Activated CD8-positive, alpha-beta memory T cell treated with anti-CD3 and anti-CD28 coated beads, Interleukin-2, amount 50 U/mL, for 24 hours (primary cell): Measurements from ENCODE around the gene ZDHHC14.

Experiments
- DNase-seq: peaks from one replicate; pipeline ENCODE4 v3.0.0-alpha.2; 2020; ENCODE audit errors: extremely low read depth

The ZDHHC14 gene

DNA sequence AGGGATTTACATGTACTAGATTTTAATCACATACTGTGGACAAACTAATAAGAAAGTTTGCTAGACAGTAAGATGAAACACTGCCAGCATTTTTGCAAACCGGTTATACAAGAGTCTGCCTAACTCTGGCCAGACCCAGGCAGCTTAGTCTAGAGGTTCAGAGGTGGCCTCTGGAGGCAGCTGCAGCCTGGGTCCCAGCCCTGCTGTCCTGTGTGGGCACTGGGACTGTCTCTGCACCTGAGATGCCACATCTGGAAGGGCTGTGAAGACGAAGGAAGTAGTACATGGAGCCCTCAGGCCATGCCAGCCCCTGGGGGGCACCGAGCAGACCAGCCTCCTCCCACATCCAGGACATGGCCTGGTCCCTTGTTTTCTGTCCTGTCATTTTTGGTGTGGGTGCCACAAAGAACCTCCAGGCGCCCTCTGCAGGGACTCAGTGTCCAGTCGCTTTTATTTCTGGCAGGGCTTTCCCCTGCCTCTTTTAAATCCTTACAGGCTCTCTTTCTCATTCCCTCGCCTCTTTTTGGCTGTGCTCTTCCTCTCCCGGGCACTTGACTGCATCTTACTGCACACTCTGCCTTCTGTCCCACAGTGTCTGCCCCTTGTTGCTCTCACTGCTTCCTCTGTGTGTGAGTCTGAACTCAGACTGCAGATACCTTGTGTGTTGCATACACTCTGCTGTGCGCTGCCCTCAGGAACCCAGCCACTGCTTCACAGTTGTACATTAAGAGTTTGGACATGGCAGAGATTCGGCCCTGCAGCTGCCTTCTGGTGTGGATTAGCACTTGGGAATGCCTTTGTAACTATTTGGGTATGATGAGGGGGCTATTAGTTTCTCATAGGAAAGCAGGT lies 216.7 kb downstream of the ZDHHC14 start:
- DNase-seq = no peak

DNA sequence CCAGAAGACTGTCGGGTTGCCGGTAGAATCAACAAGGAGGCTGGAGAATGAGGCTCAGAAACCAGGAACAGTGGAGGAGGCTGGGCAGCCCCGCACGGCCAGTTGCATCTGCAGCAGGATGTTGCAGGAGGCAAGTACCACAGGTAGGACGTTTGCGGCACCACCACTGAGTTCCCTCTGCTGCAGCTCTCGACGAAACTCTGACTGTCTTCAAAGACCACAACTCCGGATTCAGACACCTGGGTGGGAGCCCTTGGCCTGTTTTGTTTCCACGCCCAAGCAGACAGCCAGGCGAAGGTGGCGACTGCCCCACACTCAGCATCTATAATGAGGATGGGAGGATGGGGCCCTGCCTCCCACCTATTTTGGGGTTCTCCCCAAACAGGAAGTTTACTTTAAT lies 218.2 kb downstream of the ZDHHC14 start:
- no peak for DNase-seq

DNA sequence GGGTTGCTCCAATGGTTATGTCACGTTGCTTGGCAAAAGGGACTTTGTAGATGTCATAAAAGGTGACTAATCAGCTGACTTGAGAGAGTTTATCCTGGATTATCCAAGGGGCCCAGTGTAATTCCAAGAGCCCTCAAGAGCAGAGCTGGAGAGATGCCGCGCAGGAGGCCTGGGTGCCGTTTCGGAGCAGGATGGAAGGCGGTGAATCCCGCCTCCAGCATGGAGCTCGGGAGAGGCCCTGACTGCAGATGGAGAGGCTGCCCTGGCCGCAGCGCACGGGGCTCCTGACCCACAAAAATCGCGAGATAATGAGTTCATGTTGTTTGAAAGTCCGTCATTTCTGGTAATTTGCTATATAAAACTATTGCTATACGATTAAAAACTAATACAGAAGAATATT lies 219.8 kb downstream of the ZDHHC14 start:
- DNase-seq = no peak

- no peak for DNase-seq
Observed at GRCh38 chr6:157602521-157603295, 221.7 kb downstream of the ZDHHC14 start.

GRCh38 chr6:157603314-157603940 lies 222.4 kb downstream of the ZDHHC14 start:
- DNase-seq = no peak

DNA sequence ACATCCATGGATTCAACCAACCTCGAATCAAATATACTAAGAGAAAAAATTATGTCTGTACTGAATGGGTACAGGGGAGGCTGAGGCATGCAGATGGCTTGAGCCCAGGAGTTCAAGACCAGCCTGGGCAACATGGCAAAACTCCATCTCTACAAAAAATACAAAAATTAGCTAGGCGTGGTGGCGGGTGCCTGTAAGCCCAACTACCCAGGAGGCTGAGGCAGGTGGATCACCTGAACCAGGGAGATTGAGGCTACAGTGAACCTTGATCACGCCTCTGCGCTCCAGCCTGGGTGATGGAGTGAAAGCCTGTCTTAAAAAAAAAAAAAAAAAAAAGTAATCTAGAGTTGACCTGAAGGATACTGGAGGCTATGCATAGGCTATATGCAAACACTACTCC lies 223.0 kb downstream of the ZDHHC14 start:
- no peak for DNase-seq

DNA sequence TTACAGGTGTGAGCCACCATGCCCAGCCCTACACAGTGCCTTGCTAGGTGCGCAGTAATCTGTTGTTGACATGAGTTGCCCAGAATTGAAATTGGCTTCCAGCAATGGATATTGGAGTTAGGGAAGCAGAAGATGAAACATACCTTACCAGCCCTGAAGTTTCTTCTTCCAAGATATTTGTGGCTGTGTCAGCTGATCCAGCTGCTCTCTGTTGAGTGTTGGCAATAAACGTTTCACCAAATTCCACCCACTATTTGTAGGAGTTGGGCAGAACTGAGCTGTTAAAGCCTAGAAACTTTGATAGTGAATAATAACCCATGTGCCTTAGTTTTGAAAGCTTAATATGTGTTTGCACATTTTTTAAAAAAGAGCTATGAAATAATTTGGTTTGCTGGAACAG lies 223.8 kb downstream of the ZDHHC14 start:
- DNase-seq = no peak

GRCh38 chr6:157605484-157605883 lies 224.5 kb downstream of the ZDHHC14 start:
- DNase-seq = no peak

DNA sequence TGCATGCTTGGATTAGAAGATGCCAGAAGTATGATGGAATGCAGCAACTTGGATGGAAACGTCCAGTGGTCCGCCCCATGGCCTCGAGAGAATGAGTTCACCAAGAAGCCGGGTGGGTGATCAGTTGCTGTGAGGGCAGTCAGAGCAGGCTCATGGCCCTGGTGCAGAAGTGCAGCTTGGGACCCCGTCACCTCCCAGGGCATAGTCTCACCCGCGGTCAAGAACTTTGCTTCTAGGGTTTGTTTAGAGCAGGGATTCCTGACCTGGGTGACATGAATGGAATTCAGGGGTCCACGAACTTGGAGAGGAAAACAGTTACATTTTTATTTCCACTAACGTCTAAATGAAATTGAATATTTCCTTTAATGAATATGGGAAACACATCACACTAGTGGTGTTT lies 225.5 kb downstream of the ZDHHC14 start:
- no peak for DNase-seq

DNA sequence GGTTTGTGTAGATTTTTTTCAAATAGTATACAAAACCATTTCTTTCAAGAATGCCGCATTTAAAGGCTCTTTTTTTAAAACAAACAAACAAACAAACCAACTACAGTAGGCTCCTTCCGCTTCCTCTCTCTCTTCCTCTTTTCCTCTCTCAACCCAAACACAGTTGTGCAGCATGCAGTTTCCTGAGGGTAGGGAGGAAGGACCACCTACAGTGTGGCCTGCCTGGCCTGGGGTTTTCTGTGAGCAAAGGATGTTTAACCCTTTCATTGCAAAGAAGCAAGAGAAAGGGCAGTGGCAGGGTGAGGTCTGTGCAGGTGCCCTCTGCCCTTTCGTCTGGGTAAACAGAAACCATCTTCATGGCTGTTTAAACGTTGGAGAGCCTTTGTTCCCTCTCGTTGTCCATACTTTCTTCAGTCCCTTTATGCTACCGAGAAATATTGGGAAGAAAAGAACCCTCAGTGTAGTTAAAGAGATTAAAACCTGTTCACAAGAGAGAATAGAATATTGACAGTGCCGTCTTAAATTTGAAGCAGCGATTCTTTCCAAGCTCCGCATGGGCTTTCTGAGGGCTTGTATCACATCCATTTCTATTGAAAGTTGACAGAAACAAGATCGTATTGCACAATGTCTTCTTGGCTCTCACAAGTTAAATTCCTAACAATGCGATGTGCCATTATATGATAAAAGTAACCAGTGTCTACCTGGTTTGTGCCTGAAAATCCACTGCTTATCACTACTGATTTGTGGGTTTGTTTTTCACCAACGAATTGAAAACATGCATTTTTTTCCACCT lies 226.5 kb downstream of the ZDHHC14 start:
- DNase-seq = no peak

DNA sequence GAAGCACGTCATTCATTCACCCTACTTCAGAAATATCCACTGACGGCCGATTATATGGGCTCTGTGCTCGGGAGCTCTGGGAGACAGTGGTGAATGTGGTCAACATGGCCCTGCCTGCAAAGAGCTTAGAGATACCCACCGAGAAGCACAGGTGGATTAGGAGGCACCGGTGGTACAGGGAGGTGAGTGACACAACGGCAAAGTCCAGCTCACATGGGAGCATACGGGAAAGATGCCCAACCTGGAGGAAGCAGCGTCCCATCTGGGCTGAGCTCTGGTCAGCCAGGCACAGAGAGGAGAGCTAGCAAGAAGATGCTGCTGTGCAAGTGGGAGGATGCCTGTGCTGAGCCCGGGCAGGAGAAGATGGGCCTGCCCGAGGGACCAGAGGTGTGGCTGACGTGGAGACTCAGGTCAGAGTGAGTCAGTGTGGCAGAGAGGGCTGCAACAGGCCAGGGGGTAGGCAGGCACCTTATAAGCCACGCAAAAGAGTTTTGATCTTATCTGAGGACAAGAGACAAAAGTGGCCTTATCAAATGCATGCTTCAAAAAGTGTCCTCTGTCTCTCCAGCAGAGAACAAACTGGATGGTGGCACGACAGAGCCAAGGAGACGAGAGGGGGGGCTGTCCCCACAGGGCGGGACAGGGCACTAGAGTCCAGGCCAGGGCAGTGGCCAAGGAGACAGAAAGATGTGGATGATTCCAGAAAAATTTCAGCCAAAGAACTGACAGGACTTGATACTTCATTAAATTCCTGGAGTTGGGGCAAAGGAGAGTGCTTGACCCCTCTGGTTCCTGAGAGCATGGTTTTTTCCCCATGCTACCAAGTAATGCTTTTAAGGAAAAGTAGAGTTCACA lies 227.5 kb downstream of the ZDHHC14 start:
- no peak for DNase-seq

GRCh38 chr6:157609117-157609516 lies 228.1 kb downstream of the ZDHHC14 start:
- DNase-seq = no peak

- DNase-seq = no peak
Observed at GRCh38 chr6:157609556-157609955, 228.6 kb downstream of the ZDHHC14 start.

DNA sequence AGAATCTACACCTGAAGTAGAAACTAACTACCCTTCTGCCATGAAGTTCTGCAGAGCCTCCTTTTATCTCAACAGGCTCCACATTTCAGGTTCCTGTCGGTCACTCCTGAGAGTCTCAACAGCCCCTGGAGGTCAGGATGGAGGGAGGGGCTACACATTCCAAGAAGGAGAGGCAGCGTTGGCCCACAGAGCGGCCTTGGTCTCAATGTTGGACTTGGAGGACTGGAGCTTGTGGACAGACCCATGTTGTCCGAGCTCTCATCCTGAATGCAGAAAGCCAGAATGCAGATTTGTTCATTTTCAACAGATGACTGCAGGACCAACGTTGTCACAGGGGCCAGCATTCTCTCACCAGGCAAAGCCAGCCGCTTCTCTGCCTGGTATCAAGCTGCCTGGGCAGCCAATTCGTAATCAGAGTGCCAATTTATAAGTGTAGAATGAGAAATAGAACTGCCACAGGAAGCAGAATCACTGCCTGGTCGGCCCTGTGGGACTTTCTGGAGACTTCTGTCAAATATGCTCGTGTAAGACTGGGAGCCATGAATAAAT lies 229.5 kb downstream of the ZDHHC14 start:
- DNase-seq = no peak

DNA sequence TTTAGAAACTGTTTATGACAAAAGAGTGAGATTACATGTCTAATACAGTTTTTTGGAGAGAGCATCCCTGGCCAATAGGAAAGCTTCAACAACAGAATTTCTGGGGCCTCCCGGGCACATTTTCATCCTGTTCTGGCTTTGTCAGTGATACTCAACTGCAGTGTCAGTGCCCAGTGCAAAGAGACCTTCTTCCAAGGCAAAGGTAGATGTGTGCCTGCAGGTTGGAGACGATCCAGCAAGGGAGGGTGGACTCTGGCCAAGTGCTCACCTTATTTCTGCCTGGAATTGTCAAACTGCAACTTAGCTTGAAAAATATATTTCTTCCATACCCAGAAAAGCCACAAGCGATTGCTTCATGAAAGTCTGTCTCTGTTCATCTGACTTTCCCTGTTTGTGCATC lies 230.4 kb downstream of the ZDHHC14 start:
- DNase-seq = no peak

- DNase-seq = no peak
Observed at GRCh38 chr6:157613011-157613522, 232.1 kb downstream of the ZDHHC14 start.

- no peak for DNase-seq
Observed at GRCh38 chr6:157614026-157614568, 233.1 kb downstream of the ZDHHC14 start.

DNA sequence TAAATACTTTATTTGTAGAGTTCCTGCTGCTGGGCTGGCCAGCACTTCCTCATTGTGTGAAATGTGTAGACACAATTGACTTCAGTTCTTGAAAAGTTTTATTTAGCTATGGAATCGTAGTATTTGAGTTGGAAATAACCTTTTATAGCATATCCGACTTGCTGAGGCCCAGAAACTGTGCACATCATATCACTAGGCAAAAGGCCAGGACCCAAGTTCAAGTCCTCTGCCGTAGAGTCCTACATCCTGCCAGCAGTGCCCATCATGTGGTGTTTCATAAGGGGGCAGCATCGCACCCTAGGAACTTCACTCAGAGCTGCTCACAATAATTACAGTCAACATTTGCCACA lies 234.4 kb downstream of the ZDHHC14 start:
- DNase-seq = no peak

GRCh38 chr6:157615951-157616350 lies 235.0 kb downstream of the ZDHHC14 start:
- no peak for DNase-seq

GRCh38 chr6:157620944-157621343 lies 240.0 kb downstream of the ZDHHC14 start:
- DNase-seq = no peak
